HG03432 (cell line): ENCODE measurements around the gene AP3M1.
A peak's percentile ranks its signal among the peaks of the same experiment; 100 is the strongest.

Experiments used
- ATAC-seq: cut with Tn5 transposase; IDR thresholded peaks from one replicate; pipeline ENCODE4 v1.9.1; 2021; ENCODE audit warnings: mild to moderate bottlenecking, moderate library complexity; ENCODE audit not compliant: unreplicated experiment

The AP3M1 gene

GRCh38 chr10:74120911-74121310, 29.7 kb downstream of the AP3M1 start:
- ATAC-seq = no peak

- no peak for ATAC-seq
These were observed 31.8 kb downstream of the AP3M1 start for GRCh38 chr10:74118804-74119203.

GRCh38 chr10:74117738-74118137, 32.9 kb downstream of the AP3M1 start:
- no peak for ATAC-seq

- no peak for ATAC-seq
These were observed 36.6 kb downstream of the AP3M1 start for GRCh38 chr10:74114041-74114448.

- no peak for ATAC-seq
These were observed 37.1 kb downstream of the AP3M1 start for GRCh38 chr10:74113546-74113945.

GRCh38 chr10:74111799-74112198, 38.8 kb downstream of the AP3M1 start:
- ATAC-seq = no peak

- ATAC-seq = no peak
These were observed 40.5 kb downstream of the AP3M1 start for GRCh38 chr10:74110120-74110519.

- no peak for ATAC-seq
These were observed 41.2 kb downstream of the AP3M1 start for GRCh38 chr10:74109452-74109851.

- no peak for ATAC-seq
These were observed 43.2 kb downstream of the AP3M1 start for GRCh38 chr10:74107391-74107790.

GRCh38 chr10:74104996-74105395, 45.6 kb downstream of the AP3M1 start:
- no peak for ATAC-seq

GRCh38 chr10:74104480-74104879, 46.1 kb downstream of the AP3M1 start:
- ATAC-seq = no peak

GRCh38 chr10:74103560-74104258, 46.9 kb downstream of the AP3M1 start:
- no peak for ATAC-seq

- no peak for ATAC-seq
These were observed 50.8 kb downstream of the AP3M1 start for GRCh38 chr10:74099836-74100235.

- no peak for ATAC-seq
These were observed 51.2 kb downstream of the AP3M1 start for GRCh38 chr10:74099420-74099819.

- no peak for ATAC-seq
These were observed 52.9 kb downstream of the AP3M1 start for GRCh38 chr10:74097776-74098175.

GRCh38 chr10:74096777-74097176, 53.9 kb downstream of the AP3M1 start:
- ATAC-seq = peak; percentile 90

- ATAC-seq = no peak
These were observed 56.4 kb downstream of the AP3M1 start for GRCh38 chr10:74094231-74094630.

- ATAC-seq = no peak
These were observed 57.0 kb downstream of the AP3M1 start for GRCh38 chr10:74093530-74094164.

- no peak for ATAC-seq
These were observed 58.3 kb downstream of the AP3M1 start for GRCh38 chr10:74092372-74092771.

- no peak for ATAC-seq
These were observed 61.9 kb downstream of the AP3M1 start for GRCh38 chr10:74088722-74089121.

GRCh38 chr10:74086317-74086716, 64.3 kb downstream of the AP3M1 start:
- ATAC-seq = no peak

GRCh38 chr10:74084955-74085354, 65.7 kb downstream of the AP3M1 start:
- peak; percentile 87 for ATAC-seq

- no peak for ATAC-seq
These were observed 67.3 kb downstream of the AP3M1 start for GRCh38 chr10:74083304-74083703.
